ENCODE data around the gene DVL2.

DNA sequence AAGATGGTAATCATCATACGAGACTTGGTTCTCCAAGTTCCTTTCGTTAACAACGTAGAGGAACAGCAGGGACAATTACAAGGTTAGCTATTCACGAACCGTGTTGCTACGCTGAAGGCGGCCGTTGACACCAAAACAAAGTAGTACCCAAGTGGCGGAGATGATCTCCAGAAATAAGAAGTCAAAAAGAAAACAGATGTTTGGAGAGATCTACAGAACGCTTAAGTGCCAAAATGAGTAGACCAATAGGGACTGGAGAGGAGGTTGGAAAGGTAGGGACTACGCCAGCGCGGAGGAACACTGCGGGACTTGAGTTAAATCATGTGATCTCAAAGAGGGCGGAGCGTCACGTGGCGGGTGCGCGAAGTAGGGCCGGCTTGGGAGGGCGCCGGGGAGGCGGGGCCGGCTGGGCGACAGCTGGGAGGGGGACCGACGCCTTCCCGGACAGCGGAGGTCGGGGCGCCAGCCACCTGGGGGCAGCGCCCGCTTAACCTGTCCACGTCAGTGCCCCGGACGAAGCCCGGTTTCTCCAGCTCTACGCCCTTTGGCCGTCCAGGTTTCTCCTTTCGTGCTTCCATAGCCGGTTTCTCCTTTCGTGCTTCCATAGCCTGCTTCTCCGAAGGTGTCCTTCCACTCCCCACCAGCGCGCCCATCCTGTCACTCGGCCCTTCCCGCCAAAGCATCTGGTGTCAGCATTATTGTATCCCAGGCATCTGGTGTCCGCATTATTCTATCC lies 8.6 kb upstream of the DVL2 start:
- TF ChIP-seq, protein P1, sequence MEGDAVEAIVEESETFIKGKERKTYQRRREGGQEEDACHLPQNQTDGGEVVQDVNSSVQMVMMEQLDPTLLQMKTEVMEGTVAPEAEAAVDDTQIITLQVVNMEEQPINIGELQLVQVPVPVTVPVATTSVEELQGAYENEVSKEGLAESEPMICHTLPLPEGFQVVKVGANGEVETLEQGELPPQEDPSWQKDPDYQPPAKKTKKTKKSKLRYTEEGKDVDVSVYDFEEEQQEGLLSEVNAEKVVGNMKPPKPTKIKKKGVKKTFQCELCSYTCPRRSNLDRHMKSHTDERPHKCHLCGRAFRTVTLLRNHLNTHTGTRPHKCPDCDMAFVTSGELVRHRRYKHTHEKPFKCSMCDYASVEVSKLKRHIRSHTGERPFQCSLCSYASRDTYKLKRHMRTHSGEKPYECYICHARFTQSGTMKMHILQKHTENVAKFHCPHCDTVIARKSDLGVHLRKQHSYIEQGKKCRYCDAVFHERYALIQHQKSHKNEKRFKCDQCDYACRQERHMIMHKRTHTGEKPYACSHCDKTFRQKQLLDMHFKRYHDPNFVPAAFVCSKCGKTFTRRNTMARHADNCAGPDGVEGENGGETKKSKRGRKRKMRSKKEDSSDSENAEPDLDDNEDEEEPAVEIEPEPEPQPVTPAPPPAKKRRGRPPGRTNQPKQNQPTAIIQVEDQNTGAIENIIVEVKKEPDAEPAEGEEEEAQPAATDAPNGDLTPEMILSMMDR (IDR thresholded peaks at IDR 0.05), result peak in 3 of 12 donors; percentile 23 to 29 (median 28)
- peak in 1 of 2 donors; percentile 67 for TF ChIP-seq POLR2A (IDR thresholded peaks at IDR 0.05)

All from heart left ventricle (tissue), 13 donors.